K562 (cell line): ENCODE results near the gene EPDR1.

Source experiments
- MED1 ChIP-seq: sonication (generic); formaldehyde crosslinking; IDR thresholded peaks from 2 replicates; pipeline ENCODE4 v1.8.1; 2023; ENCODE audit warnings: missing genetic modification reagents, borderline replicate concordance
- MTA2 ChIP-seq: fragments of 450-650 bp; IDR thresholded peaks from 2 replicates; pipeline ENCODE4 v1.6.1; 2016; ENCODE audit warnings: low read depth
- TF ChIP-seq, protein P1 (sequence below): sonication (generic); formaldehyde crosslinking; IDR thresholded peaks from 2 replicates; pipeline ENCODE4 v1.8.0; 2022; ENCODE audit warnings: mild to moderate bottlenecking, low read depth, missing genetic modification reagents

DNA sequence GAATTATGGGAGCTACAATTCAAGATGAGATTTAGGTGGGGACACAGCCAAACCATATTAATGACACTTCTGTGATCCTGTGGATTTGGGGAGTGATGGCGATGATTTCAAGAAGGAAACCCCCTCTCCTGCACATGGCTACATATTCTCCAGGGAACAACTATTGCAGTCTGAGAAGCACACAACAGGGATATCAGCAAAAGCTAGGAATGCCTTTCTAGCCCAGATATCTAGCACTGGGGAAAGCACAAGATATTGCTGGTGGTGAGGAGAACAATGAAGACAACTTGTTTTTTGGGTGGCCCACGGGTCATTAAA is 24.3 kb downstream of the EPDR1 start:
- TF ChIP-seq MED1 (CRISPR knock-in tag): no peak
- TF ChIP-seq, protein P1, sequence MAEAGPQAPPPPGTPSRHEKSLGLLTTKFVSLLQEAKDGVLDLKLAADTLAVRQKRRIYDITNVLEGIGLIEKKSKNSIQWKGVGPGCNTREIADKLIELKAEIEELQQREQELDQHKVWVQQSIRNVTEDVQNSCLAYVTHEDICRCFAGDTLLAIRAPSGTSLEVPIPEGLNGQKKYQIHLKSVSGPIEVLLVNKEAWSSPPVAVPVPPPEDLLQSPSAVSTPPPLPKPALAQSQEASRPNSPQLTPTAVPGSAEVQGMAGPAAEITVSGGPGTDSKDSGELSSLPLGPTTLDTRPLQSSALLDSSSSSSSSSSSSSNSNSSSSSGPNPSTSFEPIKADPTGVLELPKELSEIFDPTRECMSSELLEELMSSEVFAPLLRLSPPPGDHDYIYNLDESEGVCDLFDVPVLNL: no peak
- TF ChIP-seq MTA2: no peak
